ENCODE data around the gene ENAH.

The ENAH gene

GRCh38 chr1:225488676-225489075 lies 164.2 kb downstream of the ENAH start:
- Histone ChIP-seq H3K9ac (ENCODE audit: insufficient read length) (no peak overlapping the region), H3K36me3 (ENCODE audit: insufficient read depth, low read length) (no peaks in the 10 kb centered on the region), H3K4me3 (no peak overlapping the region), H3K9me3 (ENCODE audit: low read depth, low read length) (no peaks in the 10 kb centered on the region), H3K27ac (no peak overlapping the region; the same call in 1 of the 2 replicates)
- DNase-seq (ENCODE audit: low read depth, low spot score), result no peak
- TF ChIP-seq EZH2 (IDR thresholded peaks at IDR 0.05) (no peak), POLR2AphosphoS5 (IDR thresholded peaks at IDR 0.05; ENCODE audit: borderline replicate concordance, low read depth, low read length) (no peak), FOXP2 (optimal IDR thresholded peaks at IDR 0.05; ENCODE audit: control extremely low read depth, extremely low read length, insufficient read depth) (no peak)

- Histone ChIP-seq H3K36me3 (ENCODE audit: insufficient read depth, low read length) (no peaks in the 10 kb centered on the region), H3K27ac (no peak overlapping the region), H3K9ac (ENCODE audit: insufficient read length) (no peak overlapping the region), H3K9me3 (ENCODE audit: low read depth, low read length) (no peaks in the 10 kb centered on the region), H3K4me3 (no peak overlapping the region)
- TF ChIP-seq EZH2 (IDR thresholded peaks at IDR 0.05) (no peak), POLR2AphosphoS5 (IDR thresholded peaks at IDR 0.05; ENCODE audit: borderline replicate concordance, low read depth, low read length) (no peak), FOXP2 (optimal IDR thresholded peaks at IDR 0.05; ENCODE audit: control extremely low read depth, extremely low read length, insufficient read depth) (no peak)
- DNase-seq (ENCODE audit: low read depth, low spot score), result no peak
Measured at GRCh38 chr1:225486856-225487255, 166.1 kb downstream of the ENAH start.

- no peaks in the 10 kb centered on the region for H3K9me3 ChIP-seq (ENCODE audit: low read depth, low read length)
- H3K9ac ChIP-seq (ENCODE audit: insufficient read length), result no peak overlapping the region
- no peak for DNase-seq (ENCODE audit: low read depth, low spot score)
- H3K27ac ChIP-seq, result no peak overlapping the region
- H3K4me3 ChIP-seq, result no peak overlapping the region
- no peaks in the 10 kb centered on the region for H3K36me3 ChIP-seq (ENCODE audit: insufficient read depth, low read length)
- no peak for TF ChIP-seq FOXP2 (optimal IDR thresholded peaks at IDR 0.05; ENCODE audit: control extremely low read depth, extremely low read length, insufficient read depth)
- no peak for TF ChIP-seq POLR2AphosphoS5 (IDR thresholded peaks at IDR 0.05; ENCODE audit: borderline replicate concordance, low read depth, low read length)
- no peak for TF ChIP-seq EZH2 (IDR thresholded peaks at IDR 0.05)
Measured at GRCh38 chr1:225485991-225486530, 166.9 kb downstream of the ENAH start.

GRCh38 chr1:225485226-225485625 lies 167.7 kb downstream of the ENAH start:
- Histone ChIP-seq H3K36me3 (ENCODE audit: insufficient read depth, low read length) (no peaks in the 10 kb centered on the region), H3K27ac (no peak overlapping the region), H3K9ac (ENCODE audit: insufficient read length) (no peak overlapping the region), H3K9me3 (ENCODE audit: low read depth, low read length) (no peaks in the 10 kb centered on the region), H3K4me3 (no peak overlapping the region)
- TF ChIP-seq POLR2AphosphoS5 (IDR thresholded peaks at IDR 0.05; ENCODE audit: borderline replicate concordance, low read depth, low read length) (no peak), FOXP2 (optimal IDR thresholded peaks at IDR 0.05; ENCODE audit: control extremely low read depth, extremely low read length, insufficient read depth) (no peak), EZH2 (IDR thresholded peaks at IDR 0.05) (no peak)
- no peak for DNase-seq (ENCODE audit: low read depth, low spot score)

GRCh38 chr1:225484657-225485214 lies 168.2 kb downstream of the ENAH start:
- H3K27ac ChIP-seq, result no peak overlapping the region
- TF ChIP-seq EZH2 (IDR thresholded peaks at IDR 0.05) (no peak), POLR2AphosphoS5 (IDR thresholded peaks at IDR 0.05; ENCODE audit: borderline replicate concordance, low read depth, low read length) (no peak), FOXP2 (optimal IDR thresholded peaks at IDR 0.05; ENCODE audit: control extremely low read depth, extremely low read length, insufficient read depth) (no peak)
- no peak for DNase-seq (ENCODE audit: low read depth, low spot score)

GRCh38 chr1:225483818-225484656 lies 168.9 kb downstream of the ENAH start:
- H3K9me3 ChIP-seq (ENCODE audit: low read depth, low read length), result no peaks in the 10 kb centered on the region
- H3K27ac ChIP-seq, result no peak overlapping the region
- no peak for DNase-seq (ENCODE audit: low read depth, low spot score)
- TF ChIP-seq EZH2 (IDR thresholded peaks at IDR 0.05) (no peak), FOXP2 (optimal IDR thresholded peaks at IDR 0.05; ENCODE audit: control extremely low read depth, extremely low read length, insufficient read depth) (no peak), POLR2AphosphoS5 (IDR thresholded peaks at IDR 0.05; ENCODE audit: borderline replicate concordance, low read depth, low read length) (no peak)
- no peaks in the 10 kb centered on the region for H3K36me3 ChIP-seq (ENCODE audit: insufficient read depth, low read length)
- no peak overlapping the region for H3K4me3 ChIP-seq
- H3K9ac ChIP-seq (ENCODE audit: insufficient read length), result no peak overlapping the region

More at GRCh38 chr1:225484657-225485214, 168.2 kb downstream of the ENAH start:
- Histone ChIP-seq H3K4me3 (no peak overlapping the region), H3K9me3 (ENCODE audit: low read depth, low read length) (no peaks in the 10 kb centered on the region), H3K9ac (ENCODE audit: insufficient read length) (no peak overlapping the region), H3K36me3 (ENCODE audit: insufficient read depth, low read length) (no peaks in the 10 kb centered on the region)

GRCh38 chr1:225482421-225482950 lies 170.4 kb downstream of the ENAH start:
- no peak overlapping the region for H3K9ac ChIP-seq (ENCODE audit: insufficient read length)
- DNase-seq (ENCODE audit: low read depth, low spot score), result no peak
- H3K27ac ChIP-seq, result no peak overlapping the region
- H3K9me3 ChIP-seq (ENCODE audit: low read depth, low read length), result no peaks in the 10 kb centered on the region
- H3K4me3 ChIP-seq, result no peak overlapping the region
- no peaks in the 10 kb centered on the region for H3K36me3 ChIP-seq (ENCODE audit: insufficient read depth, low read length)
- TF ChIP-seq FOXP2 (optimal IDR thresholded peaks at IDR 0.05; ENCODE audit: control extremely low read depth, extremely low read length, insufficient read depth) (no peak), POLR2AphosphoS5 (IDR thresholded peaks at IDR 0.05; ENCODE audit: borderline replicate concordance, low read depth, low read length) (no peak), EZH2 (IDR thresholded peaks at IDR 0.05) (no peak)

GRCh38 chr1:225481738-225482137 lies 171.2 kb downstream of the ENAH start:
- Histone ChIP-seq H3K9ac (ENCODE audit: insufficient read length) (no peak overlapping the region), H3K9me3 (ENCODE audit: low read depth, low read length) (no peaks in the 10 kb centered on the region), H3K4me3 (no peak overlapping the region), H3K36me3 (ENCODE audit: insufficient read depth, low read length) (no peaks in the 10 kb centered on the region), H3K27ac (no peak overlapping the region)
- TF ChIP-seq POLR2AphosphoS5 (IDR thresholded peaks at IDR 0.05; ENCODE audit: borderline replicate concordance, low read depth, low read length), result no peak
- no peak for TF ChIP-seq FOXP2 (optimal IDR thresholded peaks at IDR 0.05; ENCODE audit: control extremely low read depth, extremely low read length, insufficient read depth)
- TF ChIP-seq EZH2 (IDR thresholded peaks at IDR 0.05), result no peak
- DNase-seq (ENCODE audit: low read depth, low spot score), result no peak

Data from SK-N-MC (cell line).